ENCODE data around the gene GART. TPM values are rescaled to one million over a fixed set of nuclear protein-coding genes. Genes with fewer than 3 reads are reported as not detected.
"Not testable (repeated sequence)": the region's sequence is repeated elsewhere in the genome, so short reads cannot be mapped to it uniquely, and the experiment has no call there.

The GART gene
- total RNA-seq, 1 experiment from 2014 or later = 239 TPM

DNA sequence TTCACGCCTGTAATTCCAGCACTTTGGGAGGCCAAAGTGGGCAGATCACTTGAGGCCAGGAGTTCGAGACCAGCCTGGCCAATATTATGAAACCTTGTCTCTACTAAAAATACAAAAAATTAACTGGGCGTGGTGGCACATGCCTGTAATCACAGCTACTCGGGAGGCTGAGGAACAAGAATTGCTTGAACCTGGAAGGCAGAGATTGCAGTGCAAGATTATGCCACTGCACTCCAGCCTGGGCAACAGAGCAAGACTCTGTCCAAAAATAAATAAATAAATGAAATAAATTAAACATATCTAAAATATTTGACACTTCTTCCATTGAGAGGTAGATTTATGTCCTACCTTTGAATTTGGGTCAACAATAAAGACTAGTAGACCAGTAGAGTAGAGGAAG, 72.7 kb downstream of the GART start:
- not testable (repeated sequence) for DNase-seq (ENCODE audit: low read depth)

DNA sequence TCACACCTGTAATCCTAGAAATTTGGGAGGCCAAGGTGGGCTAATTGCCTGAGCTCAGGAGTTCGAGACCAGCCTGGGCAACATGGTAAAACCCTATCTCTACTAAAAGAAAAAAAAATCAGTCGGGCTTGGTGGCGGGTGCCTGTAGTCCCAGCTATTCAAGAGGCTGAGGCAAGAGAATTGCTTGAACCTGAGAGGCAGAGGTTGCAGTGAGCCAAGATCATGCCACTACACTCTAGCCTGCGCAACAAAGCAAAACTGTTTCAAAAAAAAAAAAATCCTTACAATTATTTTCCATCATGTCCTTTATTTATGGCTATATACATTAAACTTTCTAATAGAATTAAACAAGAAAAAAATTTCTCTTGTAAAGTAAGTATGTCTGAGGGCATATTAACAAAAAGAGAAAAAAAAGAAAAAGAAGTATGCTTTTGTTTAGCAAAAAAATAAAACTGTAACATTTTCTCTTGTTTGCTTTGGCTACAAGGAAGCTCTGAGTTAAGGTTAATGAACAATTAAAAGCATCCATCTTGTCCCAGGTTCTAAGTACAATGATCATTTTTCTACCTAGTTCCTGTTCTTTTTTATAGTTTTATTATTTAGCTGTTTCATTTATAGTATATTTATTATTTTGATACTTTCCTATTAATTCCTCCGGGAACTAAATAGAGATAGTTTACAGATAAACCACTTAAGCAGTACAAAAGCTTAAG, 80.2 kb downstream of the GART start:
- no peak for DNase-seq (ENCODE audit: low read depth)

DNA sequence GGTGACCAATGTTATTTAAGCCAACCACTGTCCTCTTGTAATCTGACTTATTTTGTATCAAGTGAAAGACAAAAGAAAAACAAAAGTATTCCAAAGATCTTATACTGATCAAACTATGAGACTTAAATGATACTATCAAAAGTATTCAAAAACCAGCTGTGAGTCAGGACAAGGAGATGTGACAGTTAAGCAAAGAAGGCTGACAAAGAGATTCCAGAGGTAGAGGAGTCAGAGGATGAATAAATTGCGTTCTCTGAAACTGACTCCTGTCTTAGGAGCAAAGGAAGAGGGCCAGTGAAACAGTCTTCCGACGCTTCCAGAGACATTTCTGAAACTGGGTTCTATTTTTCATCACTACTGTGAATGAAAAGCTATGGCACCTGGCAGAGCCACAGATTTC, 83.1 kb downstream of the GART start:
- no peak for DNase-seq (ENCODE audit: low read depth)

DNA sequence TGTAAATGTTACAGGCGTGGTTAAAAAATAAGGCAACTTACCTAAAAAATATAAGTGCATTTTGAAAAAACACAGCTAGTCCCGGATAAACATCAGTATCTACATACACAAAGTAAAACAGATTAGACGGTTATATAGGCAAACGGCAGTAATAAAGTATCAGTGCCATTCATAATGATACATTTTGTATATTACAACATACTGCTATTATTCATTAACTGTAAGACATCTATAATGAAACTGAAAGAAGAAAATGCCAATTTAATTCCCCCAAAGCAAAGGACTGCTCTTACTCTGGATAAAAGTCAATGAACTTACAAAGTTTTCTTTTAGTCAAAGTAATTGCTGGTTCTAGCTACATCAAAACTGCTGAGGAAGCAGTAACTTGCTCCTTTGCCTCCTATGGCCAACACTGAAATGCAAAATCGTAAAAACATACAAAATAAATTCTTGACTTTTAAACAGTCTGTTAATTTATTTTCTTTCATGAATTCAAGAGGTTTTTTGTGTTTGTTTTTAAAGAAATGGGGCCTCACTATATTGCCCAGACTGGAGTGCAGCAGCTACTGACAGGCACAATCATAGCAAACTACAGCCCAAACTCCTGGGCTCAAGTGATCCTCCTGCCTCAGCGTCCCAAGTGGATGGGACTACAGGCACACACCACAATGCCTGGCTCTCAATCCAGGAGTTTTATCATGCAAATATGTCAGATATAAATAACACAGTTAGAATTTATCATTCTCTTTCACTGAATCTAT, 86.1 kb downstream of the GART start:
- no peak for DNase-seq (ENCODE audit: low read depth)

Other genes starting within 250 kb of the GART start
- gene IFNAR1, start 217.1 kb downstream of the GART start, total RNA-seq (2014; rRNA removed; shearing (Covaris generic)) = 18.5 and 45.2 TPM in 2 replicates
- gene IFNGR2, start 138.7 kb downstream of the GART start, total RNA-seq (2014; rRNA removed; shearing (Covaris generic)) = 99.0 and 108 TPM in 2 replicates
- 34.9 and 39.4 TPM in 2 replicates for gene TMEM50B, start 62.1 kb downstream of the GART start, total RNA-seq (2014; rRNA removed; shearing (Covaris generic))
- gene DNAJC28, start 50.4 kb downstream of the GART start, total RNA-seq (2014; rRNA removed; shearing (Covaris generic)) = 0.80 and 2.6 TPM in 2 replicates
- 81.9 and 205 TPM in 2 replicates for gene SON, start 921 bp upstream of the GART start, total RNA-seq (2014; rRNA removed; shearing (Covaris generic))
- gene DONSON, start 46.6 kb upstream of the GART start, total RNA-seq (2014; rRNA removed; shearing (Covaris generic)) = 51.0 and 80.6 TPM in 2 replicates
- 18.8 and 21.1 TPM in 2 replicates for gene CRYZL1, start 99.6 kb upstream of the GART start, total RNA-seq (2014; rRNA removed; shearing (Covaris generic))
- 18.3 and 25.7 TPM in 2 replicates for gene ITSN1, start 100.4 kb upstream of the GART start, total RNA-seq (2014; rRNA removed; shearing (Covaris generic))